Measurements from ENCODE around the gene CRISP1.

Gene CRISP1

DNA sequence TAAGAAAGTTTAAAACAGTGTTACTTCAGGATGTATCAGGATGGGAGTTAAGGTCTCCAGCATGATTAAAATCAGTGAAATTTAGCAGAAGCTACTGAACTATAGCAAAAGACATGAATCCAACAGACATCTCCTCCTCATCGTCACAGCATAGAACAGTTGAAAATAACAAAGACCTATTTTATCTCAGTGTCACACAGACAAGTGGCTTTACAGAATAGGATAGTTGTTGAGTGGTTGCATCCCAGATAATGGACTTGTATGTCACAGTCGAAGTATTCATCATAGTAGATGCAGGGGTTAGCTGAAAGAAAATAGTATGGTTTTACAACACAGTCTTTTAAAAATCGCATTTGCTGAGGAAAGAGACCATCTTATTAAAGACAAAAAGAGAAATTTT, 31.2 kb downstream of the CRISP1 start:
- TF ChIP-seq EZH2phosphoT487 (IDR thresholded peaks at IDR 0.05; ENCODE audit: borderline replicate concordance, low read length), result no peak
- TF ChIP-seq, protein P1, sequence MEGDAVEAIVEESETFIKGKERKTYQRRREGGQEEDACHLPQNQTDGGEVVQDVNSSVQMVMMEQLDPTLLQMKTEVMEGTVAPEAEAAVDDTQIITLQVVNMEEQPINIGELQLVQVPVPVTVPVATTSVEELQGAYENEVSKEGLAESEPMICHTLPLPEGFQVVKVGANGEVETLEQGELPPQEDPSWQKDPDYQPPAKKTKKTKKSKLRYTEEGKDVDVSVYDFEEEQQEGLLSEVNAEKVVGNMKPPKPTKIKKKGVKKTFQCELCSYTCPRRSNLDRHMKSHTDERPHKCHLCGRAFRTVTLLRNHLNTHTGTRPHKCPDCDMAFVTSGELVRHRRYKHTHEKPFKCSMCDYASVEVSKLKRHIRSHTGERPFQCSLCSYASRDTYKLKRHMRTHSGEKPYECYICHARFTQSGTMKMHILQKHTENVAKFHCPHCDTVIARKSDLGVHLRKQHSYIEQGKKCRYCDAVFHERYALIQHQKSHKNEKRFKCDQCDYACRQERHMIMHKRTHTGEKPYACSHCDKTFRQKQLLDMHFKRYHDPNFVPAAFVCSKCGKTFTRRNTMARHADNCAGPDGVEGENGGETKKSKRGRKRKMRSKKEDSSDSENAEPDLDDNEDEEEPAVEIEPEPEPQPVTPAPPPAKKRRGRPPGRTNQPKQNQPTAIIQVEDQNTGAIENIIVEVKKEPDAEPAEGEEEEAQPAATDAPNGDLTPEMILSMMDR (IDR thresholded peaks at IDR 0.05; ENCODE audit: low read depth, low read length, poor library complexity, severe bottlenecking), result no peak
- H4K20me1 ChIP-seq (ENCODE audit: control insufficient read depth, insufficient read depth, low read depth, low read length), result no peaks in the 10 kb centered on the region

DNA sequence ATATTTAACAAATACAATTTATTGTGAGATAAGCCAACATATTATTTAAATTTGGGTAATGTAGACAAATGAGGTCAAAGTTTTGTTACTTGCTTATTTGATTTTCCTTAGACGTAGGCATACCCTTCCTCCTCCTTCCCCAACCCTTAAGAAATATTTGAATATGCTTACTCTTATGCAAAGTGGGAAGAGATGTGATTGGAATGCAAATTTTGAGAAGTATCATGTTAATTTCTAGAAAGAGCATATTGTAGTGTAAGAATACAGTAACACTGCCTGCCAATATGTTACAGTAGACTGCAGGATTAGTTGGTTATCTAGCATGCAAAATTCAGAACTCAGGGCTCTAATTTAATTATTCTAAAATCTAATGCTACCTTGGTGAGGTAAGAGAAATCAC, 32.9 kb downstream of the CRISP1 start:
- Histone ChIP-seq H3K79me2 (ENCODE audit: control insufficient read depth, low read length) (no peaks in the 10 kb centered on the region), H3K9me3 (ENCODE audit: control insufficient read depth, insufficient read depth, low read length) (no peaks in the 10 kb centered on the region), H3K27me3 (ENCODE audit: control insufficient read depth, low read length) (no peaks in the 10 kb centered on the region), H3K4me1 (ENCODE audit: control insufficient read depth, low read length) (no peaks in the 10 kb centered on the region), H3K4me3 (ENCODE audit: low read length) (no peak overlapping the region), H3K4me2 (ENCODE audit: low read length) (no peak overlapping the region), H3K36me3 (ENCODE audit: control insufficient read depth, low read length) (no peaks in the 10 kb centered on the region), H4K20me1 (ENCODE audit: control insufficient read depth, insufficient read depth, low read depth, low read length) (no peaks in the 10 kb centered on the region), H3F3A (ENCODE audit: control insufficient read depth, insufficient read depth) (no peaks in the 10 kb centered on the region), H3K9me2 (replicated peaks; ENCODE audit: control insufficient read depth, low read length) (no peaks in the 10 kb centered on the region), H3K27ac (ENCODE audit: low read depth, low read length) (no peak overlapping the region)
- no peak for TF ChIP-seq EZH2phosphoT487 (IDR thresholded peaks at IDR 0.05; ENCODE audit: borderline replicate concordance, low read length)
- TF ChIP-seq, protein P1 (IDR thresholded peaks at IDR 0.05; ENCODE audit: low read depth, low read length, poor library complexity, severe bottlenecking), result no peak

More for the DNA sequence above, 31.2 kb downstream of the CRISP1 start:
- H3K4me1 ChIP-seq (ENCODE audit: control insufficient read depth, low read length), result no peaks in the 10 kb centered on the region
- no peaks in the 10 kb centered on the region for H3F3A ChIP-seq (ENCODE audit: control insufficient read depth, insufficient read depth)
- H3K4me3 ChIP-seq (ENCODE audit: low read length), result no peak overlapping the region
- no peaks in the 10 kb centered on the region for H3K79me2 ChIP-seq (ENCODE audit: control insufficient read depth, low read length)
- no peak overlapping the region for H3K4me2 ChIP-seq (ENCODE audit: low read length)
- H3K36me3 ChIP-seq (ENCODE audit: control insufficient read depth, low read length), result no peaks in the 10 kb centered on the region
- H3K9me3 ChIP-seq (ENCODE audit: control insufficient read depth, insufficient read depth, low read length), result no peaks in the 10 kb centered on the region
- H3K9me2 ChIP-seq (replicated peaks; ENCODE audit: control insufficient read depth, low read length), result no peaks in the 10 kb centered on the region
- no peaks in the 10 kb centered on the region for H3K27me3 ChIP-seq (ENCODE audit: control insufficient read depth, low read length)
- H3K27ac ChIP-seq (ENCODE audit: low read depth, low read length), result no peak overlapping the region

DNA sequence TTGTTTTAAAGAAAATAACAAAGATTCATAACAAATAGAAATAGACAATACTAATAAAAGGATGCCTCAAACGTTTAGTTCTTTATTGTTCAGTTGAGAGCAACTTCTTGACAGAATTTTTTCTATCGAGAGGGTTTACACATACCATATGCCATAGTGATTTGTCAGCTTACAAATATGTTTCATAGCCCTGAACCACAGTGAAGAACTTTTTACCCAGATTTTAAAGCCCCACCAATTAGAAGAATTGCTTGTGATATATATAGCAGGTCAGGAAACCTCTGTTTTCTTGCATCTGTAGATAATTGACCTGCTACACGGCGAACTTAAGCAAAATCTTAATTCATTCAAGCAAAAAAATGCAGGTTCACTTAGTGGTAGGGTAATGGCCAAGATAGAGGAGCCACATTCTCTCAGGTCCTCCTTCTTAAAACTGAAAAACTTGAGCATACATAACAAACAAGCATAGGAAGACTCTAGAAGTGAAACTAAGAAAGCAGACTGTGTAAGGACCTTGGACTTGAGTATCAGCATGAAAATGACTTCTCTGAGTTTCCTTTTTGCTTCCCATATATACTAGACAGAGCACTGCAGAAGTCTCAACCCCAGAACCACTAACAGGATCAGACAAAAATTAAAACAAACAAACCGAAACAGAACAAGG, 39.5 kb downstream of the CRISP1 start:
- Histone ChIP-seq H3K36me3 (ENCODE audit: control insufficient read depth, low read length) (no peaks in the 10 kb centered on the region), H3K79me2 (ENCODE audit: control insufficient read depth, low read length) (no peaks in the 10 kb centered on the region), H3K4me1 (ENCODE audit: control insufficient read depth, low read length) (no peaks in the 10 kb centered on the region), H4K20me1 (ENCODE audit: control insufficient read depth, insufficient read depth, low read depth, low read length) (no peaks in the 10 kb centered on the region), H3F3A (ENCODE audit: control insufficient read depth, insufficient read depth) (no peaks in the 10 kb centered on the region), H3K27ac (ENCODE audit: low read depth, low read length) (no peak overlapping the region), H3K9me2 (replicated peaks; ENCODE audit: control insufficient read depth, low read length) (no peaks in the 10 kb centered on the region; the same call in 1 of the 2 replicates), H3K4me2 (ENCODE audit: low read length) (no peak overlapping the region), H3K4me3 (ENCODE audit: low read length) (no peak overlapping the region), H3K27me3 (ENCODE audit: control insufficient read depth, low read length) (peaks cover 4% of the 10 kb centered on the region; the same call in 1 of the 2 replicates), H3K9me3 (ENCODE audit: control insufficient read depth, insufficient read depth, low read length) (no peaks in the 10 kb centered on the region)
- TF ChIP-seq EZH2phosphoT487 (IDR thresholded peaks at IDR 0.05; ENCODE audit: borderline replicate concordance, low read length), result no peak
- TF ChIP-seq, protein P1 (IDR thresholded peaks at IDR 0.05; ENCODE audit: low read depth, low read length, poor library complexity, severe bottlenecking), result no peak
